Liver (tissue), 9 donors: ENCODE measurements around the gene SIRPB1. TPM values are rescaled to one million over a fixed set of nuclear protein-coding genes. Genes with fewer than 3 reads are reported as not detected.

Experiments used
- DNase-seq: peaks from one replicate; pipeline ENCODE4 v3.0.0-alpha.2; 2017; ENCODE audit warnings: low spot score
- H3K27ac ChIP-seq, 2 donors: one replicate each; pipeline ENCODE4 v1.7.0; 2013; ENCODE audit warnings: inconsistent platforms in 2 of 2, low read length in 2 of 2, control low read depth in 1 of 2, low read depth in 1 of 2, mild to moderate bottlenecking in 1 of 2
- H3K27me3 ChIP-seq, 4 donors: one replicate each; pipeline versions ENCODE4 v1.6.1 to v1.7.0; 2013; ENCODE audit warnings: low read length in 3 of 4, inconsistent platforms in 1 of 4, mild to moderate bottlenecking in 1 of 4, moderate library complexity in 1 of 4; ENCODE audit not compliant: control insufficient read depth in 4 of 4, insufficient read depth in 4 of 4
- H3K36me3 ChIP-seq, 4 donors: one replicate each; pipeline versions ENCODE4 v1.6.1 to v1.7.0; 2013; ENCODE audit warnings: low read length in 3 of 4, mild to moderate bottlenecking in 3 of 4, low read depth in 1 of 4, moderate library complexity in 1 of 4; ENCODE audit not compliant: control insufficient read depth in 4 of 4, insufficient read depth in 3 of 4
- H3K4me1 ChIP-seq, 4 donors: one replicate each; pipeline versions ENCODE4 v1.6.1 to v1.7.0; 2013; ENCODE audit warnings: low read length in 3 of 4, mild to moderate bottlenecking in 3 of 4, moderate library complexity in 1 of 4; ENCODE audit not compliant: control insufficient read depth in 4 of 4, insufficient read depth in 4 of 4
- H3K4me3 ChIP-seq, 3 donors: one replicate each; pipeline versions ENCODE4 v1.6.1 to v1.7.0; 2013; ENCODE audit warnings: low read length in 3 of 3, control low read depth in 1 of 3, low read depth in 1 of 3, mild to moderate bottlenecking in 1 of 3
- H3K9ac ChIP-seq, 2 donors: one replicate each; pipeline ENCODE4 v1.7.0; 2013; ENCODE audit warnings: low read length in 2 of 2, mild to moderate bottlenecking in 2 of 2, moderate library complexity in 2 of 2, control low read depth in 1 of 2, low read depth in 1 of 2
- H3K9me3 ChIP-seq, 4 donors: one replicate each; pipeline versions ENCODE4 v1.6.1 to v1.7.0; 2013; ENCODE audit warnings: low read length in 3 of 4; ENCODE audit not compliant: control insufficient read depth in 4 of 4
- HNF4A ChIP-seq, 2 donors: conservative IDR thresholded peaks; 2 replicates each; pipeline ENCODE4 v1.6.1; 2016; ENCODE audit warnings: antibody characterized with exemption in 2 of 2, mild to moderate bottlenecking in 2 of 2
- HNF4G ChIP-seq: IDR thresholded peaks from 2 replicates; pipeline ENCODE4 v1.6.1; 2016; ENCODE audit warnings: antibody characterized with exemption
- JUND ChIP-seq, 2 donors: IDR thresholded peaks; 2 replicates each; pipeline ENCODE4 v1.6.1; 2016; ENCODE audit warnings: antibody characterized with exemption in 2 of 2
- TAF1 ChIP-seq: conservative IDR thresholded peaks from 2 replicates; pipeline ENCODE4 v1.6.1; 2016; ENCODE audit warnings: antibody characterized with exemption, mild to moderate bottlenecking
- WGBS: extraction: QIAGEN DNeasy Blood & Tissue Kit; methylation state at CpG from one replicate; pipeline ENCODE4 v1.1.7; 2013; 5-methylcytosine and 5-hydroxymethylcytosine counted together
- polyA plus RNA-seq, 2 donors: library from polyadenylated mRNA; stranded (reverse) in 1 of 2; unstranded in 1 of 2; fragments of 200-250 nt in 1 of 2; fragments of >200 nt in 1 of 2; fragmentation: Nextera tagmentation in 1 of 2; extraction: Ambion mirVana in 1 of 2; gene quantifications; one replicate each; pipeline versions ENCODE4 v1.2.1 to v1.2.3, GENCODE V29; 2013 to 2015
- total RNA-seq, 2 donors: library from RNA; depleted of rRNA; stranded (reverse); fragments of >200 nt; gene quantifications; one replicate each; pipeline ENCODE4 v1.2.3, GENCODE V29; 2014
- TF ChIP-seq, protein P1 (sequence below): IDR thresholded peaks from 2 replicates; pipeline ENCODE4 v1.6.1; 2016; ENCODE audit warnings: antibody characterized with exemption
- TF ChIP-seq, protein P2 (sequence below): IDR thresholded peaks from 2 replicates; pipeline ENCODE4 v1.6.1; 2016; ENCODE audit warnings: antibody characterized with exemption, mild to moderate bottlenecking
- TF ChIP-seq, protein P3 (sequence below): fragments of 150-350 bp; IDR thresholded peaks from 2 replicates; pipeline ENCODE4 v1.5.1; 2017; ENCODE audit warnings: improper control_type of control experiment, low read depth, low read length; ENCODE audit not compliant: missing input control
- donor health status: healthy.
- donor health status: healthy.
- donor health status: healthy.
- donor health status: healthy.
- donor health status: healthy.

The SIRPB1 gene
- total and polyA plus RNA-seq, 4 donors = 0.47 to 4.4 (median 1.4) TPM

DNA sequence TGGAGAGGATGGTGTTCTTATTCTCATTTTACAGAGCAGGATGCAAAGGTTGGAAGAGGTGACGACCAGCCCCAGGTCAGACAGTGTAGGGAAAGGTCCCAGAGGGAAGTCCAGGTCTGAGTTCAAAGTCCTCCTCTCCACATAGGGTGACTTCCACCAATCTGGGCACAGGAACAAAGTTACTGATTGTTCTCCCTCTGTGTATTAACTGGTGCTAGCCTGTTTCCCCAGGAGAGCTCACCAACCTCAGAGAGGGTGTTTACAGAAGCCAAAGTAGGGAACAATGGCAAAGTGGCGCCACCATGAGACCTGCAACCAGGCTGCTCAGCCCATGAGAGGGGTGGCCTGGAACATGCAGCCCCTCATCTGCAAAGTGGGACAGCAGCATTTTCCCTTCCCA lies 16.8 kb upstream of the SIRPB1 start:
- Histone ChIP-seq H3K27me3 (peaks cover 0 to 3% (median 0%) of the 10 kb centered on the region in 4 donors), H3K9ac (no peak overlapping the region), H3K36me3 (no peaks in the 10 kb centered on the region), H3K4me3 (no peak overlapping the region), H3K27ac (no peak overlapping the region), H3K9me3 (no peaks in the 10 kb centered on the region), H3K4me1 (no peaks in the 10 kb centered on the region)
- no peak for DNase-seq
- 57% methylated on average over 2 of the region's 2 CpGs for WGBS
- TF ChIP-seq HNF4A (conservative IDR thresholded peaks at IDR 0.05) = peak; percentile 45 to 48
- TF ChIP-seq, protein P1, sequence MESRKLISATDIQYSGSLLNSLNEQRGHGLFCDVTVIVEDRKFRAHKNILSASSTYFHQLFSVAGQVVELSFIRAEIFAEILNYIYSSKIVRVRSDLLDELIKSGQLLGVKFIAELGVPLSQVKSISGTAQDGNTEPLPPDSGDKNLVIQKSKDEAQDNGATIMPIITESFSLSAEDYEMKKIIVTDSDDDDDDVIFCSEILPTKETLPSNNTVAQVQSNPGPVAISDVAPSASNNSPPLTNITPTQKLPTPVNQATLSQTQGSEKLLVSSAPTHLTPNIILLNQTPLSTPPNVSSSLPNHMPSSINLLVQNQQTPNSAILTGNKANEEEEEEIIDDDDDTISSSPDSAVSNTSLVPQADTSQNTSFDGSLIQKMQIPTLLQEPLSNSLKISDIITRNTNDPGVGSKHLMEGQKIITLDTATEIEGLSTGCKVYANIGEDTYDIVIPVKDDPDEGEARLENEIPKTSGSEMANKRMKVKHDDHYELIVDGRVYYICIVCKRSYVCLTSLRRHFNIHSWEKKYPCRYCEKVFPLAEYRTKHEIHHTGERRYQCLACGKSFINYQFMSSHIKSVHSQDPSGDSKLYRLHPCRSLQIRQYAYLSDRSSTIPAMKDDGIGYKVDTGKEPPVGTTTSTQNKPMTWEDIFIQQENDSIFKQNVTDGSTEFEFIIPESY = no peak

DNA sequence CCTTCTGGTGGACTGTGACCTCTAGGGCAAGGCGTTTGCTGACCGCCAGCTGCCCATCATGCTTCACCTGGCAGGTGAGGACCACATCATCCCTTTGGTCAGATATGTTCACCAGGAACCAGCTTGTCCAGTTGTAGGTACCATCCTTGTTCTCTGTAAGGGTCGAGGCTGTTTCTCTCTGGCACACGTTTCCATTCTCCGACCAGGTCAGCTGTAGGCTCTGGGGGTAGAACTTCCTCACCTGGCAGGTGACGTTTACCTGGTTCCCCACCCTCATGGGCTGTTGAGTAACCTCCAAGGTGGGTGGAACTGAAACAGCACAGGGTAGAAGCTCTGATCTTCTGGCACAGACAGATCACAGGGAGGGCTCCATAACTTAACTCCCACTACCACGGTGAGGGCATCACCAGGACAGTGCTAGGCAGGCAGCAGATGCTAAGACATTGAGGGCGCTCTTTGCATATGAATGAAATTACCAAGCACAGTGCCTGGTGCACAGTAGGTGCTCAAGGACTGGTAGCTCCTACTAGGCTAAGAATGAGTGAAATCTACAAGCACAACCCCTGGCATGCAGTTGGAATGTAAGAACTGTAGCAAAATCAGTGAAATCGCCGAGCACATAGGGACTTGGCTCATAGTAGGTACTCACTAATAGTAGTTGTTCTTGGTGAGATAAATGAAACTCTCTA lies 15.6 kb upstream of the SIRPB1 start:
- Histone ChIP-seq H3K9ac (no peak overlapping the region), H3K27me3 (peaks cover 0 to 3% (median 0%) of the 10 kb centered on the region in 4 donors), H3K9me3 (no peaks in the 10 kb centered on the region), H3K27ac (no peak overlapping the region), H3K36me3 (no peaks in the 10 kb centered on the region), H3K4me3 (no peak overlapping the region), H3K4me1 (no peaks in the 10 kb centered on the region)
- 86% methylated on average over 10 of the region's 10 CpGs for WGBS
- TF ChIP-seq TAF1 (no peak), HNF4G (no peak)
- TF ChIP-seq, protein P2, sequence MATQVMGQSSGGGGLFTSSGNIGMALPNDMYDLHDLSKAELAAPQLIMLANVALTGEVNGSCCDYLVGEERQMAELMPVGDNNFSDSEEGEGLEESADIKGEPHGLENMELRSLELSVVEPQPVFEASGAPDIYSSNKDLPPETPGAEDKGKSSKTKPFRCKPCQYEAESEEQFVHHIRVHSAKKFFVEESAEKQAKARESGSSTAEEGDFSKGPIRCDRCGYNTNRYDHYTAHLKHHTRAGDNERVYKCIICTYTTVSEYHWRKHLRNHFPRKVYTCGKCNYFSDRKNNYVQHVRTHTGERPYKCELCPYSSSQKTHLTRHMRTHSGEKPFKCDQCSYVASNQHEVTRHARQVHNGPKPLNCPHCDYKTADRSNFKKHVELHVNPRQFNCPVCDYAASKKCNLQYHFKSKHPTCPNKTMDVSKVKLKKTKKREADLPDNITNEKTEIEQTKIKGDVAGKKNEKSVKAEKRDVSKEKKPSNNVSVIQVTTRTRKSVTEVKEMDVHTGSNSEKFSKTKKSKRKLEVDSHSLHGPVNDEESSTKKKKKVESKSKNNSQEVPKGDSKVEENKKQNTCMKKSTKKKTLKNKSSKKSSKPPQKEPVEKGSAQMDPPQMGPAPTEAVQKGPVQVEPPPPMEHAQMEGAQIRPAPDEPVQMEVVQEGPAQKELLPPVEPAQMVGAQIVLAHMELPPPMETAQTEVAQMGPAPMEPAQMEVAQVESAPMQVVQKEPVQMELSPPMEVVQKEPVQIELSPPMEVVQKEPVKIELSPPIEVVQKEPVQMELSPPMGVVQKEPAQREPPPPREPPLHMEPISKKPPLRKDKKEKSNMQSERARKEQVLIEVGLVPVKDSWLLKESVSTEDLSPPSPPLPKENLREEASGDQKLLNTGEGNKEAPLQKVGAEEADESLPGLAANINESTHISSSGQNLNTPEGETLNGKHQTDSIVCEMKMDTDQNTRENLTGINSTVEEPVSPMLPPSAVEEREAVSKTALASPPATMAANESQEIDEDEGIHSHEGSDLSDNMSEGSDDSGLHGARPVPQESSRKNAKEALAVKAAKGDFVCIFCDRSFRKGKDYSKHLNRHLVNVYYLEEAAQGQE = no peak
- TF ChIP-seq, protein P3, sequence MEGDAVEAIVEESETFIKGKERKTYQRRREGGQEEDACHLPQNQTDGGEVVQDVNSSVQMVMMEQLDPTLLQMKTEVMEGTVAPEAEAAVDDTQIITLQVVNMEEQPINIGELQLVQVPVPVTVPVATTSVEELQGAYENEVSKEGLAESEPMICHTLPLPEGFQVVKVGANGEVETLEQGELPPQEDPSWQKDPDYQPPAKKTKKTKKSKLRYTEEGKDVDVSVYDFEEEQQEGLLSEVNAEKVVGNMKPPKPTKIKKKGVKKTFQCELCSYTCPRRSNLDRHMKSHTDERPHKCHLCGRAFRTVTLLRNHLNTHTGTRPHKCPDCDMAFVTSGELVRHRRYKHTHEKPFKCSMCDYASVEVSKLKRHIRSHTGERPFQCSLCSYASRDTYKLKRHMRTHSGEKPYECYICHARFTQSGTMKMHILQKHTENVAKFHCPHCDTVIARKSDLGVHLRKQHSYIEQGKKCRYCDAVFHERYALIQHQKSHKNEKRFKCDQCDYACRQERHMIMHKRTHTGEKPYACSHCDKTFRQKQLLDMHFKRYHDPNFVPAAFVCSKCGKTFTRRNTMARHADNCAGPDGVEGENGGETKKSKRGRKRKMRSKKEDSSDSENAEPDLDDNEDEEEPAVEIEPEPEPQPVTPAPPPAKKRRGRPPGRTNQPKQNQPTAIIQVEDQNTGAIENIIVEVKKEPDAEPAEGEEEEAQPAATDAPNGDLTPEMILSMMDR = no peak
- DNase-seq = no peak

DNA sequence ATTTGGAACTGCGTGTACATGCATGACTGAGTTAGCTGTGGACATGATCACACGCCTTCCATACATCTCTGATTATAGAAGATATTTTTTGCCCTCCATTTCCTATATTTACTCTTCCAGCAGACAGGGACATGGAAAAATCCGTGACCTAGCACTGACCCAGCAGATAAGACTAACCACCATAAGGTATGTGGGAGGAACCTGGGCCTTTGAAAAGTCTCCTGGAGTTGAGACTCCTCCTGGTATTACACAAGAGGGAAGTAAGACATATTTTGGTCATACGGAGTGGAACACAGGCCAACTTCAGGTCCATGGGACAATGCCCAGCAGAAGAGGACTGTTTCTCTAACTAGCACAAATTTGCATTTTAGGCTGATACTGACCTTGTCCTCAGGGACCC lies 13.7 kb upstream of the SIRPB1 start:
- no peaks in the 10 kb centered on the region for H3K36me3 ChIP-seq
- H3K4me1 ChIP-seq = no peaks in the 10 kb centered on the region
- 85% methylated on average over 4 of the region's 4 CpGs for WGBS
- H3K9ac ChIP-seq = no peak overlapping the region
- H3K4me3 ChIP-seq = no peak overlapping the region
- no peak for DNase-seq
- H3K27ac ChIP-seq = no peak overlapping the region
- no peak for TF ChIP-seq JUND (IDR thresholded peaks at IDR 0.05)
- no peak for TF ChIP-seq HNF4G
- H3K9me3 ChIP-seq = no peaks in the 10 kb centered on the region
- H3K27me3 ChIP-seq = peaks cover 0 to 3% (median 0%) of the 10 kb centered on the region in 4 donors
